BE2C (cell line): Measurements from ENCODE around the gene PRPF19. TPM values are rescaled to one million over a fixed set of nuclear protein-coding genes. Genes with fewer than 3 reads are reported as not detected.

Source experiments
- DNase-seq: peaks from one replicate; pipeline ENCODE4 v3.0.0-alpha.2; 2020
- H3K27me3 ChIP-seq: fragments of 250-450 bp; sonication (Bioruptor Pico); 2 replicates; pipeline ENCODE4 v1.5.1; 2020; ENCODE audit warnings: mild to moderate bottlenecking
- H3K36me3 ChIP-seq: fragments of 250-450 bp; sonication (Bioruptor Pico); 2 replicates; pipeline ENCODE4 v1.5.1; 2020; ENCODE audit warnings: mild to moderate bottlenecking
- H3K4me1 ChIP-seq: fragments of 250-450 bp; sonication (Bioruptor Pico); 2 replicates; pipeline ENCODE4 v1.5.1; 2020
- H3K4me3 ChIP-seq: 2 replicates; pipeline ENCODE4 v1.5.1; 2011; ENCODE audit warnings: low read depth, low read length
- H3K9me3 ChIP-seq: fragments of 250-450 bp; sonication (Bioruptor Pico); 2 replicates; pipeline ENCODE4 v1.5.1; 2020
- CTCF ChIP-seq: IDR thresholded peaks from 2 replicates; pipeline ENCODE4 v1.5.1; 2012; ENCODE audit warnings: mild to moderate bottlenecking, low read depth, low read length
- polyA plus RNA-seq: library from polyadenylated mRNA; unstranded; fragments of >200 nt; gene quantifications from one replicate; pipeline ENCODE4 v1.2.1, GENCODE V29; 2012; ENCODE audit warnings: low read depth, missing spikeins; ENCODE audit not compliant: insufficient read length, insufficient read depth

PRPF19 gene
- polyA plus RNA-seq = 213 TPM

- H3K4me3 ChIP-seq = peak within 1 kb of the TSS; percentile 63
- no peak for TF ChIP-seq CTCF
- H3K27me3 ChIP-seq = no peaks in the 10 kb centered on the region
- peak; percentile 91 for DNase-seq
- H3K36me3 ChIP-seq = peaks cover 11% of the 10 kb centered on the region
- H3K9me3 ChIP-seq = no peaks in the 10 kb centered on the region
- no peaks in the 10 kb centered on the region for H3K4me1 ChIP-seq
These were observed at the start of gene PRPF19 for GRCh38 chr11:60906132-60906972. Gene PRPF19 (minus strand): TSS chr11:60906585. CDS start chr11:60906382, 203 bp downstream.

DNA sequence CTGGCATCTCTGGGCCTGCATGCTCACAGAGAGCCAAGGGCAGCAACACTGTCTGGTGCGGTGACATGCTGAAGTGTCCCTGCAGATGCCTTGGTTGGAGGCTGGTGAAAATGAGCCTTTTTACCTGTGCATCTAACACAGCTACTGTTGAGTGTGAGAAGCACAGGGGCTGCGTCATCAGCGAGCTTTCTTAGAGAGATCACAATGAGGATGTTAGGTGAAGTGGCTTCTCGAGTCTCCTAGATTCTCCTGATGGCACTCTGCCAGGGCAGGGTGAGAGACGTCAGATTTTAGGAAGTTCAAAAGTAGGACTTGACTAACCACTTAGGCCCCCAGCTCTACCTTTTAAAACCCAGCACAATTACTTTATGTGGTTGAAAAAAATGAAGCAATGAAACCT lies 49.2 kb upstream of the PRPF19 start:
- no peaks in the 10 kb centered on the region for H3K27me3 ChIP-seq
- no peak for DNase-seq
- no peak for TF ChIP-seq CTCF
- no peak overlapping the region for H3K4me3 ChIP-seq
- no peaks in the 10 kb centered on the region for H3K4me1 ChIP-seq
- H3K36me3 ChIP-seq = no peaks in the 10 kb centered on the region
- H3K9me3 ChIP-seq = no peaks in the 10 kb centered on the region

DNA sequence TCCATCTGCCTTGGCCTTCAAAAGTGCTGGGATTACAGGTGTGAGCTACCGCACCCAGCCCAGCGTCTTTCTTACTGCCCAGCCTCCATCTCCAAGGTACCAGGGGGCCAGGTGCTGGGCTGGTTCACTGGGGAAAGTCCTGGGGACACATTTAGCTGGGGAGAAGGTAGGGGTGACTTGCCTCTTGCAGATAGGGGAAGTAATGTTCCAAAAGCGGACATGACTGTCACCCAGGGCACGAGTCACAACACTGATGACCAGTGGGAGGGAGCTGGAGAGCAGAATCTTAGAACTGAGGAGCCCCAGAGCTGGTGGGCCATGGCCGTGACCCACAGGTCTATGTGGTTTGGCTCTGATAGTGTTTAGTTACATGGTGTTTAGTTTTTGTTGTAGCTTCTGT lies 48.0 kb upstream of the PRPF19 start:
- Histone ChIP-seq H3K27me3 (no peaks in the 10 kb centered on the region), H3K36me3 (no peaks in the 10 kb centered on the region), H3K4me1 (no peaks in the 10 kb centered on the region), H3K4me3 (no peak overlapping the region), H3K9me3 (no peaks in the 10 kb centered on the region)
- TF ChIP-seq CTCF = no peak
- no peak for DNase-seq

GRCh38 chr11:60953781-60954180 lies 47.4 kb upstream of the PRPF19 start:
- H3K9me3 ChIP-seq = no peaks in the 10 kb centered on the region
- no peaks in the 10 kb centered on the region for H3K36me3 ChIP-seq
- no peak for TF ChIP-seq CTCF
- DNase-seq = no peak
- no peaks in the 10 kb centered on the region for H3K4me1 ChIP-seq
- no peaks in the 10 kb centered on the region for H3K27me3 ChIP-seq
- no peak overlapping the region for H3K4me3 ChIP-seq

DNA sequence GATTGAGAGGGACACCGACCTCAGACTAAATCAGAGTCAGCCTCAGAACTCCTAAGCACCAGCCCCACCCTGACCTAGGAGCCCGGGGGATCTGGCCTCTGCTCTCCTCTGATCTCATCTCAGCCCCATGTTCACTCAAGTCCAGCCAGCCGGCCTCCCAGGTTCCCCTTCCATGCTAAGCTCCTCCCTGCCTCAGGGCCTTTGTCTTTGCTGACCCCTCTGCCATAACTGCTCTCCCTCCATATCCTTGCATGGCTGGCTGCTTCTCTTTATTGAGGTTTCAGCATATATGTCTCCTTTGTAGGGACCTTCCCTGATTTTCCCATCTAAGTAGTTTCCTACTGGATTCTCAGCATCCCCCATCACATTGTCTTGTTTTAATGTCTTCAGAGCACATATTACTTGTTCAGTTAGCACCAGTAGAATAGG lies 46.4 kb upstream of the PRPF19 start:
- TF ChIP-seq CTCF = no peak
- no peaks in the 10 kb centered on the region for H3K27me3 ChIP-seq
- no peak overlapping the region for H3K4me3 ChIP-seq
- DNase-seq = no peak
- no peaks in the 10 kb centered on the region for H3K4me1 ChIP-seq
- H3K36me3 ChIP-seq = no peaks in the 10 kb centered on the region
- no peaks in the 10 kb centered on the region for H3K9me3 ChIP-seq

DNA sequence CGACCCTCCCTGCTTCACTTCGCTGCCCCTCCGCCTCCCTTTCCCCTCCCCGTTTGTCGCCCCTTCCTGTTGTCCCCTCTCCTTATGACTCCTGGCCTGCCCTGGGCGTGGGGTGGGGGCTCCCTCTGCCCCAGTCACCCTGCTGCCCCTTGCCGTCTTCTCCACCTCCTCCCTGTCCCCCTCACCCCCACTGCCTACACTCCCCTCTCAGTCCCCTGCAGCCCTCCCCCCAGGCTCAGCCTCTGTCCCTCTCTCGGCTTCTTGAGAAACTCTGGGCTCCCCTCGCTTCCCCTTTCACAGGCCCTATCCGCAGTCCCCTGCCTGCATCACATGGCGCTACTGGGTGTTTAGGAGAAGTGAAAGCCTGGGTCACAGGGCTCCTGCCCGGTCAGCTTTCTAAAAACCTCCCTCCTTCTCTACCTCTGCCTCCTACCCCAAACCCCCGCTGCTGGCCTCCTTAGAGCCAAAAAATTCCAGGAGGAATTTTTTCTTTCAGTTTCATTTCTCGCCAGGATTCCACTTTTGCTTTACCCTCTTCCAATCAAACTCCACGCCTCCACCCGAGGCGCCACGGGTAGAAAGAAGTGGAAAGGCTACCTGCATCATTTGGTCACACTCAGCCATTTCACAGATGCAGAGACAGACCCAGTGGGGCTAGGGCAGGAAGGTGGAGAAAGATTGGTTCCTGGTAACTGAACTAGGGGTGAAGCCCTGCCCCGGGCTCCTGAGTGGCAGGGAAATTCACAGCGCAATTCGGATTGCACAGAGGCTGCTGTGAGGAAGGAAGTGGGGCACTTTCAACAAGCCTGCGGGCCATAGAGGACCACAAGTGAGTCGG lies 45.7 kb upstream of the PRPF19 start, which contains the start of gene SLC15A3:
TSS of gene SLC15A3 (minus strand) at position 273 of the 838 bp plus-strand sequence. CDS start 625 bp downstream, outside the sequence.
- TF ChIP-seq CTCF = no peak
- H3K4me3 ChIP-seq = no peak within 1 kb of the TSS
- H3K9me3 ChIP-seq = no peaks in the 10 kb centered on the region
- H3K36me3 ChIP-seq = no peaks in the 10 kb centered on the region
- DNase-seq = no peak
- no peaks in the 10 kb centered on the region for H3K27me3 ChIP-seq
- no peaks in the 10 kb centered on the region for H3K4me1 ChIP-seq
